ENCODE results near the gene PLEKHG4.

PLEKHG4 gene, protein sequence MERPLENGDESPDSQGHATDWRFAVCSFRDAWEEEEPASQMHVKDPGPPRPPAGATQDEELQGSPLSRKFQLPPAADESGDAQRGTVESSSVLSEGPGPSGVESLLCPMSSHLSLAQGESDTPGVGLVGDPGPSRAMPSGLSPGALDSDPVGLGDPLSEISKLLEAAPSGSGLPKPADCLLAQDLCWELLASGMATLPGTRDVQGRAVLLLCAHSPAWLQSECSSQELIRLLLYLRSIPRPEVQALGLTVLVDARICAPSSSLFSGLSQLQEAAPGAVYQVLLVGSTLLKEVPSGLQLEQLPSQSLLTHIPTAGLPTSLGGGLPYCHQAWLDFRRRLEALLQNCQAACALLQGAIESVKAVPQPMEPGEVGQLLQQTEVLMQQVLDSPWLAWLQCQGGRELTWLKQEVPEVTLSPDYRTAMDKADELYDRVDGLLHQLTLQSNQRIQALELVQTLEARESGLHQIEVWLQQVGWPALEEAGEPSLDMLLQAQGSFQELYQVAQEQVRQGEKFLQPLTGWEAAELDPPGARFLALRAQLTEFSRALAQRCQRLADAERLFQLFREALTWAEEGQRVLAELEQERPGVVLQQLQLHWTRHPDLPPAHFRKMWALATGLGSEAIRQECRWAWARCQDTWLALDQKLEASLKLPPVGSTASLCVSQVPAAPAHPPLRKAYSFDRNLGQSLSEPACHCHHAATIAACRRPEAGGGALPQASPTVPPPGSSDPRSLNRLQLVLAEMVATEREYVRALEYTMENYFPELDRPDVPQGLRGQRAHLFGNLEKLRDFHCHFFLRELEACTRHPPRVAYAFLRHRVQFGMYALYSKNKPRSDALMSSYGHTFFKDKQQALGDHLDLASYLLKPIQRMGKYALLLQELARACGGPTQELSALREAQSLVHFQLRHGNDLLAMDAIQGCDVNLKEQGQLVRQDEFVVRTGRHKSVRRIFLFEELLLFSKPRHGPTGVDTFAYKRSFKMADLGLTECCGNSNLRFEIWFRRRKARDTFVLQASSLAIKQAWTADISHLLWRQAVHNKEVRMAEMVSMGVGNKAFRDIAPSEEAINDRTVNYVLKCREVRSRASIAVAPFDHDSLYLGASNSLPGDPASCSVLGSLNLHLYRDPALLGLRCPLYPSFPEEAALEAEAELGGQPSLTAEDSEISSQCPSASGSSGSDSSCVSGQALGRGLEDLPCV

DNA sequence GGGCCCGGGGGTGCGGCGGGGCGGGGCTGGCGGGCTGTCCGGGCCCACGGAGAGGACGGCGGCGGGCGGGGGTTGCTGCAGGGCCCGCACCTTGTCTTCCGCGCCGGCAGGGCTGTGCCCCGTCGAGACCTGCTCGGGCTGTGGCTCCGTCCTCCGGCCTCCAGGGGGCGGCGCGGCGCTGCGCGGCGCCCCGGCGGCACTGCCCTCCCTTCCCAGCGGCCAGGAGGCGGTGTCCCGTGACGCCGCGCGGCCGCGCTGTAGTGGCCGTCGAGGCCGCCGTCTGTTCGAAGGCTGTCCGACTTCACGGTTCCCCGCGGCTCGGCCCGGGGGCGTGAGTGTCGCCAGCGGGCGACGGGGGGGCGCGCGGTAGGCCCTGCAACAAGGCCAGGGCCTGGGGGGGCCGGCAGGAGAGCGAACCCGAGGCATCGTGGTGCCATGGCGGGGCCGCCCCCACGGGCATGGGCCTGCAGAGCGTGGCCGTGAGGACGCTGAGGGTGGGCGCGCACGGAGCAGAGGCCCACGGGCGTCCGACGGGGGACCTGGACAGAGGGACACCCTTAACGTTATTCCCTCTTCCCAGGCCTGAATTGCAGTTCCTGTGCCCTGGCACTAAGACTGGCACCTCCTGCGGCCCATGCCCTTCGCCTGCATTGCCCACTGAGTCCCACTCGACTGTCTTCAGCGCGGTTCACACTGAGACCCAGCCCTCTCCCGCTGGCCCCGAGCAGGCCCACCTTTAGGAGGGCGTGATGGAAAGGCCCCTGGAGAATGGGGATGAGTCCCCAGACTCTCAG is at the start of gene PLEKHG4:
Gene PLEKHG4 (plus strand): TSS at position 237 of the 794 bp plus-strand sequence. CDS start 513 bp downstream, at position 750.
- no peak for DNase-seq

DNA sequence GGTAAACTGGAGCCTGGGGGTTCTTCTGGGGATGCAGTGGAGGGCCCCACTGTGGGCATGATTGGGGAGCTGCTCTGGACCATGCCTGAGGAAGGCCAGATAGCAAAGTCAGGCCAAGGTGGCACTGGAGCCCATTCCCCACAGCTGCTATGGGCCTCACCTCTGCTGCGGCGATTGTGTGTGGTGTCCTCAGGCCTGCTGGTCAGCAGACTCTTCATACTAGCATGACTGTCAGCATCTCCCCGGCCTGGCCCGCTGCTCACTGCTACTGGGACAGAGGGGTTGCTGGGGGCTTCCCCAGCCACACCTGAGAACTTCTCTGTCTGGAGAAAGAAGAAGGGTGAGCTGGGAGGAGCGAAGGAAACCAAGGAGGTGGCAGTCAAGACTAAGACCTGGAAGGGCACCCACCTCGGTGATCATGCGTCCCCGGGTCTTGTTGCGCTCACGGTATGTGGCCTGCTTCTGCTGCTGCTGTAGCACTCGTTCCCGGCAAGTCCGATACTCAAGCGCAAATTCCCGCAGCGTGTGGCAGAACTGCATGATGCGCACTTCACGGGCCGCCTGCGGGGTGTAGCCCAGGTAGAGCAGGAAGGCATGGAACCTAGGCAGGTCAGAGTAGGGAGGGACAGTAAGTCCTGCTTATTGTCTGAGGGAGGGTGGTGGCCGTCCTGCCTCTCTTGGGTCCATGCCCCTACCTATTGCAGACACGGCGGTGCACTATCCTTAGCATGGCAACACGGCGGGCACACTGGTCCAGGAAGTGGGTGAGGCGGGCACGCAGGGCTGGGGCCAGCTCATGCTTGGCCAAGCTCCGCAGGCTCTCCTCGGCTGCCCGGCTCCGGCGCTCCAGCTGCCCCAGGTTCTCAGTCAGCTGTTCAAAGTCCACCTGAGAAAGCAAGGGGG is 49.2 kb upstream of the PLEKHG4 start:
- DNase-seq: no peak

DNA sequence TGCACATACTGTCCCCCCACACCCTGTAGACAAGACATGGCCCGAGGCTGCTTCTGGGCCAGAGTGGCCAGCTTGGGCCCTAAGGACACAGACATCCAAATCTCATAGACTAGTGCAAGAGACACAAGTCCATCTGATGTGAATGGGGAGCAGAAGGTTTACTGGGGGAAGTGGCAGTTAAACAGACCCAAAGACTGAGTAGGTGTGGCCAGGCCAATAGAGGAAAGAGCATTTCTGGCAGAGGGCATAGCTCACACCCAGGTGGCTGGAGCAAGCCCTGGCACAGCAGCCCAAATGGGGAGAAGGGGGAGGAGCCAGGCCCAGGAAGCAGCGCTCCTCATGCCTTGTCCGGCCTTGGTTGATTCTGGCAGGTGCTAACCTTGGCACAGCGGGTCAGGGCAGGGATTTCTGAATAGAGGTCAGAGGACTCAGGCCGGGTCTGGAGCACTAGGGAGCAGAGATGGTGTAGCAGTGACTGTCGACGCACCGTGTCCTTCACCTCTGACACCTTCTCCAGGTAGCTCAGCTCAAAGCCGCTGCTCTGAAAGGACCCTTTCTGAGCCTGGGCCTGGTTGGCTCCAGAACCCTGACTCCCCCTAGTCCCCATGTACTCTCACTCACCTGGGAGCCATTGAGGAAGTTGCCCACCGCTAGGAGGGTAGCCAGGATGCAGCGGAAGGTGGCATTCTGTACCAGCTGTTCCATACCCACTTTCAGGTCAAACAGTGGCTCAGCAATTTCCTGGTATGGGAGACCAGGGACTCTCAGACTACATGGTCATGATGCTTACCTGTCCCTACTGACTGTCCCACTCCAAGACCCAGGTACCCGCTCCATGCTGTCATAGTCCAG is 48.3 kb upstream of the PLEKHG4 start:
- no peak for DNase-seq

DNA sequence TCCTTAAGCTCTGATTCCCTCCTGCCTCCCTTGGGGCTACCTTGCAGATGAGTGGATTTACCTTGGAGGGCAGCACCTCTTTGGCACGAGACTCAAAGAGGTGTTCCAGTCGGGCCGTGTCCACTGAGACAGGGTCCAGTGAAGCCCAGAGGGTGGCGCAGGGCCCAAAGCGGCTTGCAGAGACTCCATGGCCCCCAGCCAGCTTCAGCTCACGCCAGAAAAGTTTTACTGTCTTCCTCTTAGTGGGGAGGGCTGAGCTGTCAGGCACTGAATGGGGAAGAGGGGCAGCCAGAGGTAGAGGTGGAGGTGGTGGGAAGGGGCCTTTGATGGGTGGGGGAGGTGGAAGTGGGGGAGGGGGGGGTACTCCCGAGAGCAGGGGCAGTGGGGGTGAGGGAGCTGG is 45.7 kb upstream of the PLEKHG4 start:
- DNase-seq: no peak

DNA sequence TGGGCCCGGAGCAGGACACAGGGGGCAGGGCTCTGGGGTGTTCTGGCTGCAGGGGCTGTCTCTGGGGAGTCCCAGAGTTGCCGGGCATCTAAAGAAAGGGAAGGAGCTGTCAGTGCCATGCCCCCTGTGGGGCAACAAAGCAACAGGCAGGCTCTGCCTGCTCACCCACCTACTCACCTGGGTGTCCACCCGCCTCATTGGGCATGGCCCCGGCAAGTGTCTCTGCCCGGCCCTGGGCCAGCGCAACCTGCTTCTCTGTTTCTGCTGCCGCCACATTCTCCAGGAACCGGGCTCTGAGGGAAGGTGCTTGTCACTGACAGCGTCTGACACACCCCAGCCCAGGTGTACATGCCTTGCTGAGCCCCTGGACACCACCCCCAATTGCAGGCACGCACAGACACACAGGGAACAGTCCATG is 45.1 kb upstream of the PLEKHG4 start:
- DNase-seq: no peak

DNA sequence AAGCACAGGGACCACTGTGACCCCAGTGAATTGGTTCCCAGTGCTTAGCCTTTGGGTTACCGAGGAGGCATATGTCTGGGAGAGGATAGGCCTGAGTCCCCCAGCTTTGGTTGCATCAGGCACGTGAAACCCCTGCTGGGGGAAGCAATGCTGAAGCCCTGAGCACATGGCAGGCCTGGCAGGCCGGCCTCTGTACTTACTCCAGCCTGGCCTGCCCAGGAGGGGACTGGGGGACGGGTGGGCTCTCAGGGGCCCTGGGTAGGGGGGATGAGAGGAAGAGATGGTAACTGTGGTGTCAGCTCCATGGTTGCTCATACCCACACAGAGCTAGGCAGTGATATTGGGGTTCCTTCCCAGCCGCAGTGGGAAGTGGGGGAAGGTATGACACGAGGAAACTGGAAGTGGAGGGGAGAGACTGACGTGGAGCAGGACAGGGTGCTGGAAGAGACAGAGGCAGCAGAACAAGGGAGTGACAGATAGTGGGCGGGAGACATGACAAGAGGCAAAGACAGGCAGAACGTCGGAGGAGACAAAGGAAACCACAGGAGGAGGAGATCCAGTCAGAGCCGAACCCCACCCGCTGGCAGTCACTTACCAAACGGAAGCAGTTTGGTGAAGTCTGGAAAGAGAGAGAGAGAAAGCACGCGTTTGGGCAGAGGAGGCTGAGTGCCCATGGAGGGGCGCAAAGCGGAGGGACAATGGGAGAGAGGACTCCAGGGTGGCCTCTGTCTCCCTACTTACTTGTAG is 43.3 kb upstream of the PLEKHG4 start:
- no peak for DNase-seq

DNA sequence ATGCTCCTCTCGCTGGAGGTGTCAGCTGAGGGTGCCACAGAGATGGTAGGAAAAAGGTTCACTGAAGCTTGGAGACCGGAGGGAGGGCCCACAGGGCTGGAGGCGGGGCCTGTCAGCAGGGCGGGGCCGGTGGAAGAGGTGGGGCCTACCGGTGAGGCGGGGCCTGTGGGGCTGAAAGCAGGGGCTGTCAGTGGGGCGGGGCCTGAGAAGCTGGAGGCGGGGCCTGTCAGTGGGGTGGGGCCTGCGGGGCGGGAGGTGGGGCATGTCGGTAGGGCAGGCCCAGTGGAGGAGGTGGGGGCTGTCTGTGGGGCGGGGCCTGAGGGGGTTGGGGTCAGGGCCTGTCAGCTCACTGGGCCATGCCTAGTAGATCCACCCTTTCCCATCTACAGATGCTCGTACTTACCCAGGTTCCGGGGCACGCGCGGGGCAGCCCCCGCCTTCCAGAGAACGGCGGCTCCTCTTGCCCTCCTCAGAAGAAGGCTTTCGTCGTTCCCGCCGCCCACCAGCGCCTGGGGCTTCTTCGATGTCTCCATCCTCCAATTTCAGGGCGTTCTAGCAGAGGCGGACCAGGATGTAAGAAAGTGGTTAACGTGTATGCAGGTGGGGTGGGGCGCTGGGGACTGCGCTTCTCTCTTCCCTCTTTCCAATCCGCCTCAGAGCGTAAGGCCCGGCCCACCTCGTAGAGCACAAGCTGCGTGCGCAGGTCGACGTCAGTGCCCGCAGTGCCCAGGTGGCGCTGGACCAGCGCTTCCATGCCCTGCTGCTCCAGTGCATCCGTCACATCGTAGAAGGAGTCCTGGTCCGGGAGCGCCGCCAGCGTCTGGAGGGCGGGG is 42.6 kb upstream of the PLEKHG4 start:
- DNase-seq: no peak

DNA sequence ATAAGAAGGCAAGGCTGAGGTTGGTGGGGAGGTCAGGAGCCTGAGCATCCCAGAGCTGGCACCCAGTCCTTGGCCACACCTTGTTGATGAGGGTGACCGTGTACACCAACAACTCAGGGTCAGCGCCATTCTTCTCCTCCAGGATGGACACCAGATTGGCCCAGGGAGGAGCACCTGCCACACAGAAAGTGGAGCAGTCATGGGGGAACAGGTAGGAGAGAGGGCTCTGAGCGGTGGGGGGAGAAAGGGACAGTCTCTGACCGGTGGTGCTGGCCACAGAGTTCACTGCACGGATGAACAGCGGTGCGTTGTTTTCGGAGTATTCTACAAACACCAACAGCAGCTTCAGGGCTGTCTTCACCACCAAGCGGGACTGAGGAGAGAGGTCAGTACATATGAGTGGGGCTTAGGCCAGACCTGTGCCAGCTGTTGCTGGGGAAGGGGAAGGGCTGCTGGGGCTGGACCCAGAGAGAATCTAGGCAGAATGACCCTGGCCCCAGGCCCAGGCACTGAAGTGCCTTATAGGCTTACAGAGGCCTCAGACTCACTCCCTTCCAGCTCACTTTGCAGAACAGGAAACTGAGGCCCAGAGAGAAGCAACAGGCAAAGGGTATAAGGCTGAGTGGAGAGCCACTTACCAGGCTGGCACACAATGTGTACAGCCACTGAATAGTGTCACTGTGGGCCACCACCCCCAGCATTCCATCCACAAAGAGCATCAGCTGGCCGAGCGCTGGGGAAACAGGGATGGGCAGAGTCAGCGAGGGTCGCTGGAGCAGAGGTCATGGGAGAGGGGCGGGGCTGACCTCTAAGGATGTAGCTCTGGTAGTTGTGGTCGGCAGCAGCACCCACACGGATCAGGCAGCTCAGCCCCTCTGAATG is 41.7 kb upstream of the PLEKHG4 start:
- DNase-seq: no peak

DNA sequence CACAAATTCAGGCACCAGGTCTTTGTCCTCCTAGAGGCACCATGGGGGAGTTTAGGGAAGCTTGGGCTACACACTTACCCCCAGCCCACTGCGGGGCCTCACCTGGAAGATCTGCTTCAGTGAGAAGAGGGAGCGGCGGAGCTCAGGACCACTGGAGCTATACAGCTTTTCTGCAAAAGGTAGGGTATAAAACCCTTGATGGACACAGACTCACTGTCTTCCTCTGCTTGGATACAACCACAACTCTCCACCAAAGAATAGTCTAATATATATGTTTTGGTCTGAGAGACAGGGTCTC is 41.1 kb upstream of the PLEKHG4 start:
- no peak for DNase-seq

DNA sequence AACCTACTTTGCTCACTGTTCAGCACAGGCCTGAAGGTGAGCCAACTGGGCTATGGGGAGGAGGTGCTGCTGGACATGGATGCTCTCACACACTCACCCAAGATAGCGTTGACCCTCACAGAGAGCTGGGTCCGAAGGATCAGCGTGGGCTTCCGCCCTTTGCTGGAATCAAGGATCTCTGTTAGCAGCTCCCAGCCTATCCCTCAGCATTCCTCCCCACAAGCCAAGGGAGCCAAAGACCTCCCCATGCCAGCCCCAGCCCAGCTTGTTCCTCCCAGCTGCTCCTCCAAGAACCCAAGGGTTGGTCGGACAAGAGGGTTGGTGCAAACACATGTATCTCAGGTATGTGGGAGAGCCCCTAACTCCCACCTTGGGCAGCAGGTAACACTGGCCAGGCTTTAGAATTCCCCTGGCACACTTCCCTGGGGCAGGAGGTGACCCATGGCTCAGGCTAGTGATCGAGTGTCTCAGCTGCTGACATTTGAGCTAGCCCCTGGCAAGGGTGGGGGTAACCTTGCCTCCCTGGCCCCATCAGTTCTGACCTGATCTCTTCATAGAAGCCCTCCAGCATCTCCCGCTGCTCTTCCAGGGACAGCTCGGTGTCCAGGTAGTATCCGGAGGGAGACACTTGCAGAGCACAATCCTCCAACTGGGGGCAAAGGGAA is 40.4 kb upstream of the PLEKHG4 start:
- no peak for DNase-seq

DNA sequence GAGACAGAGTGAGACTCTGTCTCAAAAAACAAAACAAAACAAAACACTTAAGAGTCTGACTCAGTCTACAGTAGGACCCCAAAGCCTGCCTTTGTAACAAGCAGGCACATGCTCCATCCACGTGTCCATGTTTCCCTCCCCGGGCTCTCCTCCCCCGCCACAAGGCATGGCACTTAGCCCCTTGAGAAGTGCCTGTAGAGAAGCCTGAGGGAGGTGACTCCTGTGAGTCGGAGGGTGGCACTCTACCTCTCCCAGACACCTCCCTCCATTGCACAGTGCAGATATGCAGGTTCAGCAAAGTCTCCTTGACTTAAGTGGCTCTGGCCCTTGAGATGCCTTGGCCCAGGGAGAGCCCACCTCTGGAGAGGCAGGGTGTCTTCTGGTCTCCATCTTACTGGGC is 38.8 kb upstream of the PLEKHG4 start:
- DNase-seq: no peak

DNA sequence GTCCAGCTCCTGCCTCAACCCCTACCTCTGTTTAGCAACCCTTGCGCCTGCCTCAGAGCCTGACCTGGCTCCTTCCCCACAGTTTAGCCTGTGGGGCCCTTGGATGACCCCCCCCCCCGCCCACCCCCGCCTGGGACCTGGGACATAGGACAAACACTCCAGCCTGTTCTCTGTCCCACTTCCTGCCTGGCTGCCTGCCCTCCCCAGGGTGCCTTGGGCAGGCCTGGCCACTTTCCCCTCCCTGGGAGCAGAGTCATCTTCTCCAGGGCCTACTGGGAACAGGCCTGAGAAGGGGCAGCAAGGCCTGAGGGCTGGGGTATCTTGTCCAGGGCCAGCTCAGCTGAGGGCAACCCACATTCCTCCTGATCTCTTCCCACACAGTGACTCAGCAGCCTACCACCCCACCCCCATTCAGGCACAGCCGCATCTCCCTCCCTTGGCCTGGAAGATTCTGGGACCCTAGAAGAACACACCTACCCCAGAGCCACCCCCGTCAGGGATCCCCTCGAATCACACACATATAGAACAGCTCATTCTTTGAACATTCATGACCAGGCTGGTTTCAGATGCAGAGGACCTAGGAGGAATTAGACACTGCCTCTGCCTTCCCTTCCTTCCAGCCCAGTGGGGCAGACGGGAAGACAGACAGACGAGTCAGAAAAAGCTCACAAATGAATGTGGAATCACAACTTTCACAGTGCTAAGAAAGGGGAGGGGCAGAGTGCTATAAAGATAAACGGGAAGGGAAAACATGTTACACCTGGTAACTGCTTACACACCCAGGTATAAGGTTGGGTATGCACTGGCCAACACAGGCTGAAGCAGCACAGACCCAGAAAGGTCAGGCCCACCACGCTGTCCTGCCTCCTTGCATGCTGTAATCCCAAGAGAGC is 38.1 kb upstream of the PLEKHG4 start:
- no peak for DNase-seq

DNA sequence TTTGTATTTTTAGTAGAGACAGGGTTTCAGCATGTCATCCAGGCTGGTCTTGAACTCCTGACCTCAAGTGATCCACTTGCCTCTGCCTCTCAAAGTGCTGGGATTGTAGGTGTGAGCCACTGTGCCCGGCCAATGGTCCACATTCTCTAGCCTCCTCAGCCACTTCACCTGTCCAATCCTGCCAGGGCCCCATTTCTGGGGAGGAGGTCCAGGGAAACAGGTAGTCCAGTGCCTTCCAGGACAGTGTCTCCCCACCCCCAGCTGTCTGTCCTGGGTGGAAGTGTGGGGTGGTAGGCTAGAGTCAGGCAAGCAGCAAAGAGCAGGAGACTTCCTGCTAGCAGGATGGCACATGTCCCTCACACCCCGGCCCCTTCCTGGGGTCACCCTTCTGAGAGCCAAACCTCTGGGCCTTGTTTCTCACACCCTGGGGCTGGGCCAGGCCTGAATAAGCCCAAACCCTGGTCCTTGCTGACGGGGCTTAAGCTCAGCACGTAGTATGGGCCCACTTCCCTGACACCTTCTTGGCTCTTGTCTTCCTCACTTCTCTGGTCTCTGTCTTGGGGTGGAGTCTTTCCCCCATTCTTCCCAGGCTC is 37.1 kb upstream of the PLEKHG4 start:
- no peak for DNase-seq

DNA sequence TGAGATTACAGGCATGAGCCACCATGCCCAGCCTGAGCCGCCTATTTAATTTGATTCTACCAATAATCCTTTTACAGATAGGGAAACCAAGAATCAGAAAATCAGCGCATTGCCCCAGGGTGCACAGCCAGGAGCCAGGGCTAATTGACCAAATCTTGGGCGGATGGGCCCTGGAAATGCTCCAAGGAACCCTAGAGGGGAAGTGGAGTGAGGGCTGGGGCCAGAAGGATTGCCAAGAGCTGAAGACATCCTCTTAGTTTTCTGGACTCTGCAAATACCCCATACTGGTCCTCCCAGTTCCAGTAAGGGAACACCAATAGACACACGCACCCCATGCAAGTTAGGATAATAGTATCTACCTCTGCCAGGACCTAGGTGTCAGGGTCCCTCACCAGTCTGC is 35.9 kb upstream of the PLEKHG4 start:
- DNase-seq: no peak

DNA sequence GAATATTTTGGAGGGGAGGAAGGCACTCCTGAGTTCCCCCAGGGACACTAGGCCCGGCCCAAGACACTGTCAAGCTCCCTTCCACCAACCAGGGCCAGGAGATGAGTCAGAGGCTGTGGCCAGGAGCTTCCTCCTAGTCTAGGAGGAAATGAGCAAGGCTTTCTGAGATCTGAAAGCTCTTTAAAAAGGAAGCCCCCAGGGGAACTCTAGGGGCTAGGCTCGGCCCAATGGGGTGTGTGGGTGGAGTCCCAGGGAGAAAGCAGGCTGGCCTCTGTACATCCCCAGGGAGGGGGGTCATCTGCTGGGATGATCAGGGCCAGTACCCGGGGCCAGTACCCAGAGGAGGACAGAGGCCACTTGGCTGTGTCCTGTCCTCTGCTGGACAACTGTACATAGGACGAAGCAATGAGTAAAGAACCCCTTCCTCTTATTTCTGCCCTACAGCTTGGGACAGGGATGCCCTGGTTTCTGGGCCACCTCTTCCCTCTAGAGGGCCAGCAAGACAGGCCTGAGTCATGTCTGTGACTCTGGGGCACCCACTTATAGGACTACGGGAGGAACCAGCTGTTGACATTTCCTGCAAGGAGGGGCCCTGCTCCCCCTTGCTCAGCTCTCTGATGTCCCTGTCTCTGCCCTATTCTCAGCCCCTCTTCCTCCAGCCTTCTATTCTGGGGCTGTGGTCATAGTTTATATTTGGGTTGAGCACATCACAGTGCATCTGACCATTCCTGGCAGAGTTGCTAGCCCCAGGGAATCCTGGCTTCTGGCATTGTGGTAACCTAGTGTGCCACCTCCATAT is 34.7 kb upstream of the PLEKHG4 start:
- no peak for DNase-seq
